Neural progenitor cell (in vitro differentiated cells): ENCODE measurements around the gene ZNF536. TPM values are rescaled to one million over a fixed set of nuclear protein-coding genes. Genes with fewer than 3 reads are reported as not detected.

ENCODE experiments used
- DNase-seq: peaks from one replicate; pipeline ENCODE4 v3.0.0-alpha.2; 2016; ENCODE audit warnings: low spot score
- H2AFZ ChIP-seq: fragments of 200-600 bp; sonication (generic); replicated peaks from 2 replicates; pipeline ENCODE4 v1.6.1; 2016; ENCODE audit warnings: antibody characterized with exemption
- H3F3A ChIP-seq: fragments of 200-600 bp; sonication (generic); 2 replicates; pipeline ENCODE4 v1.6.1; 2016; ENCODE audit warnings: antibody characterized with exemption, low read depth
- H3K27ac ChIP-seq: fragments of 200-600 bp; sonication (generic); 2 replicates; pipeline ENCODE4 v1.5.1; 2016; ENCODE audit warnings: mild to moderate bottlenecking
- H3K27me3 ChIP-seq: fragments of 200-600 bp; sonication (generic); 2 replicates; pipeline ENCODE4 v1.6.1; 2016; ENCODE audit warnings: mild to moderate bottlenecking, moderate library complexity
- H3K36me3 ChIP-seq: fragments of 200-600 bp; sonication (generic); 2 replicates; pipeline ENCODE4 v1.5.1; 2016
- H3K4me1 ChIP-seq: fragments of 200-600 bp; sonication (generic); 2 replicates; pipeline ENCODE4 v1.6.1; 2016; ENCODE audit warnings: mixed run types
- H3K4me2 ChIP-seq: fragments of 200-600 bp; sonication (generic); 2 replicates; pipeline ENCODE4 v1.6.1; 2016
- H3K4me3 ChIP-seq: fragments of 200-600 bp; sonication (generic); 2 replicates; pipeline ENCODE4 v1.5.1; 2016
- H3K79me2 ChIP-seq: fragments of 200-600 bp; sonication (generic); 2 replicates; pipeline ENCODE4 v1.6.1; 2016; ENCODE audit warnings: low read depth
- H3K9ac ChIP-seq: fragments of 200-600 bp; sonication (generic); 2 replicates; pipeline ENCODE4 v1.6.1; 2016
- H3K9me3 ChIP-seq: fragments of 200-600 bp; sonication (generic); 2 replicates; pipeline ENCODE4 v1.5.1; 2016; ENCODE audit warnings: low read depth
- H4K20me1 ChIP-seq: fragments of 200-600 bp; sonication (generic); 2 replicates; pipeline ENCODE4 v1.6.1; 2016; ENCODE audit warnings: low read depth
- H3K27ac Mint-ChIP-seq: 3 replicates; pipeline ENCODE4 v1.8.0; 2021; ENCODE audit warnings: mixed read lengths
- H3K27me3 Mint-ChIP-seq: 2 replicates; pipeline ENCODE4 v1.8.0; 2022; ENCODE audit warnings: low read depth, mild to moderate bottlenecking, inconsistent platforms, moderate library complexity, mixed read lengths; ENCODE audit not compliant: insufficient read depth
- H3K36me3 Mint-ChIP-seq: 3 replicates; pipeline ENCODE4 v1.8.0; 2021; ENCODE audit warnings: mixed read lengths
- H3K4me1 Mint-ChIP-seq: 3 replicates; pipeline ENCODE4 v1.8.0; 2021; ENCODE audit warnings: mixed read lengths
- H3K4me3 Mint-ChIP-seq: 3 replicates; pipeline ENCODE4 v1.8.0; 2021; ENCODE audit warnings: mild to moderate bottlenecking, moderate library complexity, mixed read lengths
- H3K9me3 Mint-ChIP-seq: 3 replicates; pipeline ENCODE4 v1.8.0; 2020; ENCODE audit warnings: mixed read lengths
- CTCF ChIP-seq: fragments of 200-600 bp; sonication (generic); IDR thresholded peaks from 2 replicates; pipeline ENCODE4 v1.5.1; 2017; ENCODE audit warnings: antibody characterized with exemption, mild to moderate bottlenecking
- EZH2 ChIP-seq: fragments of 200-600 bp; sonication (generic); IDR thresholded peaks from 2 replicates; pipeline ENCODE4 v1.6.1; 2017; ENCODE audit warnings: antibody characterized with exemption, mild to moderate bottlenecking, moderate library complexity
- EZH2phosphoT487 ChIP-seq: fragments of 200-600 bp; sonication (generic); IDR thresholded peaks from 2 replicates; pipeline ENCODE4 v1.6.1; 2017; ENCODE audit warnings: antibody characterized with exemption
- total RNA-seq: library from RNA; depleted of rRNA; stranded (reverse); fragments of >200 nt; gene quantifications from 2 replicates; pipeline ENCODE4 v1.2.3, GENCODE V29; 2015; ENCODE audit warnings: low replicate concordance

ZNF536 gene
- total RNA-seq, 1 donor from 2014 or later = 0.24 TPM

GRCh38 chr19:30516111-30516510, 143.9 kb downstream of the ZNF536 start:
- no peak for DNase-seq
- H3K9ac ChIP-seq = no peak overlapping the region
- no peaks in the 10 kb centered on the region for H3K27me3 ChIP-seq
- H3K36me3 ChIP-seq = no peaks in the 10 kb centered on the region
- TF ChIP-seq EZH2 (no peak), EZH2phosphoT487 (no peak), CTCF (no peak)
- Mint-ChIP-seq H3K9me3 (no peaks in the 10 kb centered on the region), H3K4me3 (no peak overlapping the region), H3K27ac (no peak overlapping the region), H3K4me1 (peaks cover 3% of the 10 kb centered on the region), H3K27me3 (peaks cover 4% of the 10 kb centered on the region), H3K36me3 (no peaks in the 10 kb centered on the region)
- no peak overlapping the region for H3K4me2 ChIP-seq
- no peak overlapping the region for H3K27ac ChIP-seq
- H2AFZ ChIP-seq = no peak overlapping the region
- H3K4me3 ChIP-seq = no peak overlapping the region
- H4K20me1 ChIP-seq = no peaks in the 10 kb centered on the region
- no peaks in the 10 kb centered on the region for H3F3A ChIP-seq
- H3K9me3 ChIP-seq = no peaks in the 10 kb centered on the region
- no peaks in the 10 kb centered on the region for H3K79me2 ChIP-seq
- no peaks in the 10 kb centered on the region for H3K4me1 ChIP-seq

GRCh38 chr19:30516531-30516930, 144.3 kb downstream of the ZNF536 start:
- no peaks in the 10 kb centered on the region for H3K79me2 ChIP-seq
- Mint-ChIP-seq H3K4me3 (no peak overlapping the region), H3K9me3 (no peaks in the 10 kb centered on the region), H3K36me3 (no peaks in the 10 kb centered on the region), H3K27ac (peak overlapping the region; percentile 55), H3K27me3 (peaks cover 4% of the 10 kb centered on the region), H3K4me1 (peaks cover 3% of the 10 kb centered on the region)
- TF ChIP-seq EZH2 (no peak), EZH2phosphoT487 (no peak)
- no peak overlapping the region for H3K4me2 ChIP-seq
- no peaks in the 10 kb centered on the region for H3K36me3 ChIP-seq
- H3K9ac ChIP-seq = no peak overlapping the region
- no peaks in the 10 kb centered on the region for H3K9me3 ChIP-seq
- H3K27me3 ChIP-seq = no peaks in the 10 kb centered on the region
- no peaks in the 10 kb centered on the region for H3K4me1 ChIP-seq
- H3K4me3 ChIP-seq = no peak overlapping the region
- no peak for DNase-seq
- no peaks in the 10 kb centered on the region for H3F3A ChIP-seq
- H2AFZ ChIP-seq = no peak overlapping the region
- H3K27ac ChIP-seq = no peak overlapping the region
- no peaks in the 10 kb centered on the region for H4K20me1 ChIP-seq

GRCh38 chr19:30518965-30519606, 146.9 kb downstream of the ZNF536 start:
- H3K27me3 ChIP-seq = no peaks in the 10 kb centered on the region
- no peak overlapping the region for H3K9ac ChIP-seq
- H2AFZ ChIP-seq = no peak overlapping the region
- TF ChIP-seq EZH2phosphoT487 = no peak
- no peaks in the 10 kb centered on the region for H3K9me3 ChIP-seq
- H4K20me1 ChIP-seq = no peaks in the 10 kb centered on the region
- no peak overlapping the region for H3K4me3 ChIP-seq
- H3K36me3 Mint-ChIP-seq = no peaks in the 10 kb centered on the region
- no peaks in the 10 kb centered on the region for H3K9me3 Mint-ChIP-seq
- H3K79me2 ChIP-seq = no peaks in the 10 kb centered on the region
- no peaks in the 10 kb centered on the region for H3K4me1 ChIP-seq
- no peak overlapping the region for H3K27ac Mint-ChIP-seq
- H3K4me2 ChIP-seq = no peak overlapping the region
- H3K36me3 ChIP-seq = no peaks in the 10 kb centered on the region
- DNase-seq = no peak
- H3K27ac ChIP-seq = no peak overlapping the region
- H3K27me3 Mint-ChIP-seq = peaks cover 4% of the 10 kb centered on the region
- H3K4me3 Mint-ChIP-seq = no peak overlapping the region
- H3K4me1 Mint-ChIP-seq = peaks cover 3% of the 10 kb centered on the region
- H3F3A ChIP-seq = no peaks in the 10 kb centered on the region

- Mint-ChIP-seq H3K4me3 (no peak overlapping the region), H3K9me3 (no peaks in the 10 kb centered on the region), H3K4me1 (peaks cover 3% of the 10 kb centered on the region), H3K27ac (no peak overlapping the region), H3K36me3 (no peaks in the 10 kb centered on the region), H3K27me3 (peaks cover 4% of the 10 kb centered on the region)
- H3K36me3 ChIP-seq = no peaks in the 10 kb centered on the region
- no peaks in the 10 kb centered on the region for H3F3A ChIP-seq
- no peaks in the 10 kb centered on the region for H3K9me3 ChIP-seq
- no peak overlapping the region for H3K27ac ChIP-seq
- no peaks in the 10 kb centered on the region for H3K79me2 ChIP-seq
- TF ChIP-seq EZH2 (no peak), EZH2phosphoT487 (no peak), CTCF (no peak)
- H2AFZ ChIP-seq = no peak overlapping the region
- H4K20me1 ChIP-seq = no peaks in the 10 kb centered on the region
- H3K4me2 ChIP-seq = no peak overlapping the region
- H3K9ac ChIP-seq = no peak overlapping the region
- H3K4me3 ChIP-seq = no peak overlapping the region
- no peaks in the 10 kb centered on the region for H3K27me3 ChIP-seq
- no peak for DNase-seq
- H3K4me1 ChIP-seq = no peaks in the 10 kb centered on the region
These were observed 147.5 kb downstream of the ZNF536 start for GRCh38 chr19:30519607-30520205.
